ENCODE data around the gene CUBN.

The CUBN gene

DNA sequence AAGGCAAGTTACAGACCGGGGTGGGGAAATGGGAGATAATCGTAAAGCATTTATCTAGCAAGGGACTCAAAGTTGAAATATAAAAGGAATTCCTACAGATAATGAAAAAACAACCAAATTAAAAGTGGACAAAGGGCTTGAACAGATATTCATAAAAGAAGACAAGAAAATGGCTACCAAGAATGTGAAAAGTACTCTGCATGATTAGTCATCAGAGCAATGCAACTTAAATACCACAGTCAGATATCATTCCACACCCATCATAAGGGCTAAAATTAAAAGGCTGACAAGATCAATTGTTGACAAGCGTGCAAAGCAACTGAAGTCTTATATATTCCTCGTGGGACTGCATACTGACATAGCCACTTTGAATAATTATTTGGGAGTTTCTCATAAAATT is 187.7 kb downstream of the CUBN start:
- H3K4me3 ChIP-seq (ENCODE audit: low read depth, low read length) = no peak overlapping the region
- H3K4me1 ChIP-seq (ENCODE audit: control insufficient read depth, insufficient read depth, low read length) = 0 out of 2 replicates have a peak, but pooled peaks cover 3% of the 10 kb centered on the region
- no peak for TF ChIP-seq ZNF214 (tag by site-specific recombination; IDR thresholded peaks at IDR 0.05; ENCODE audit: borderline replicate concordance)
- TF ChIP-seq ZNF10 (tag by site-specific recombination; IDR thresholded peaks at IDR 0.05) = no peak
- no peak for TF ChIP-seq ZNF211 (tag by site-specific recombination; IDR thresholded peaks at IDR 0.05; ENCODE audit: low read depth)
- ChIA-PET POLR2A (no interaction called here), CTCF (no interaction called here)
- no peak overlapping the region for H3K27ac ChIP-seq (ENCODE audit: extremely low read depth, low read depth, low read length)
- H3K36me3 ChIP-seq (ENCODE audit: control insufficient read depth in 2 of 2, insufficient read depth in 1 of 2, low read length in 2 of 2) = no peaks in the 10 kb centered on the region
- no peaks in the 10 kb centered on the region for H3K9me3 ChIP-seq (ENCODE audit: control insufficient read depth, insufficient read depth, low read depth, low read length)

DNA sequence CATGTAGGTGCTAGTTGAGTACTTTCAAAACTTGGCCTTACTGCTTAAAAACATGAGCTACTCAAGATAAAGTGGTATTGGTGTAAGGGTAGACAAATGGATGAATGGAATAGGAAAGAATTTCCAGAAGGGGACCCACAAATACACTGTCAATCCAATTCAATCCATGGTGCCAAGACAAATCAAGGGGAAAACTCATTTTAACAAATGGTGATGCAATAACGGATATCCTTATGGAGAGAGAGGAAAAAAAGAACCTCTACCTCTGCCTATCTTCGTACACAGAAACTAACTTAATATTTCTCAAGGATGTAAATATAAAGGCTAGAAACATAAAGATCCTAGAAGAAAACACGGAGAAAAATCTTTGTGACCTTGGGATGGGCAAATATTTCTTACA is 188.5 kb downstream of the CUBN start:
- no peak overlapping the region for H3K27ac ChIP-seq (ENCODE audit: extremely low read depth, low read depth, low read length)
- H3K9me3 ChIP-seq (ENCODE audit: control insufficient read depth, insufficient read depth, low read depth, low read length) = no peaks in the 10 kb centered on the region
- 0 out of 2 replicates have a peak, but pooled peaks cover 3% of the 10 kb centered on the region for H3K4me1 ChIP-seq (ENCODE audit: control insufficient read depth, insufficient read depth, low read length)
- H3K36me3 ChIP-seq (ENCODE audit: control insufficient read depth in 2 of 2, insufficient read depth in 1 of 2, low read length in 2 of 2) = no peaks in the 10 kb centered on the region
- ChIA-PET CTCF (no interaction called here), POLR2A (no interaction called here)
- H3K4me3 ChIP-seq (ENCODE audit: low read depth, low read length) = no peak overlapping the region
- TF ChIP-seq, protein P1, sequence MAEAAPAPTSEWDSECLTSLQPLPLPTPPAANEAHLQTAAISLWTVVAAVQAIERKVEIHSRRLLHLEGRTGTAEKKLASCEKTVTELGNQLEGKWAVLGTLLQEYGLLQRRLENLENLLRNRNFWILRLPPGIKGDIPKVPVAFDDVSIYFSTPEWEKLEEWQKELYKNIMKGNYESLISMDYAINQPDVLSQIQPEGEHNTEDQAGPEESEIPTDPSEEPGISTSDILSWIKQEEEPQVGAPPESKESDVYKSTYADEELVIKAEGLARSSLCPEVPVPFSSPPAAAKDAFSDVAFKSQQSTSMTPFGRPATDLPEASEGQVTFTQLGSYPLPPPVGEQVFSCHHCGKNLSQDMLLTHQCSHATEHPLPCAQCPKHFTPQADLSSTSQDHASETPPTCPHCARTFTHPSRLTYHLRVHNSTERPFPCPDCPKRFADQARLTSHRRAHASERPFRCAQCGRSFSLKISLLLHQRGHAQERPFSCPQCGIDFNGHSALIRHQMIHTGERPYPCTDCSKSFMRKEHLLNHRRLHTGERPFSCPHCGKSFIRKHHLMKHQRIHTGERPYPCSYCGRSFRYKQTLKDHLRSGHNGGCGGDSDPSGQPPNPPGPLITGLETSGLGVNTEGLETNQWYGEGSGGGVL (tag by site-specific recombination; IDR thresholded peaks at IDR 0.05) = no peak
- TF ChIP-seq ZNF600 (tag by site-specific recombination; IDR thresholded peaks at IDR 0.05) = no peak
- TF ChIP-seq, protein P2, sequence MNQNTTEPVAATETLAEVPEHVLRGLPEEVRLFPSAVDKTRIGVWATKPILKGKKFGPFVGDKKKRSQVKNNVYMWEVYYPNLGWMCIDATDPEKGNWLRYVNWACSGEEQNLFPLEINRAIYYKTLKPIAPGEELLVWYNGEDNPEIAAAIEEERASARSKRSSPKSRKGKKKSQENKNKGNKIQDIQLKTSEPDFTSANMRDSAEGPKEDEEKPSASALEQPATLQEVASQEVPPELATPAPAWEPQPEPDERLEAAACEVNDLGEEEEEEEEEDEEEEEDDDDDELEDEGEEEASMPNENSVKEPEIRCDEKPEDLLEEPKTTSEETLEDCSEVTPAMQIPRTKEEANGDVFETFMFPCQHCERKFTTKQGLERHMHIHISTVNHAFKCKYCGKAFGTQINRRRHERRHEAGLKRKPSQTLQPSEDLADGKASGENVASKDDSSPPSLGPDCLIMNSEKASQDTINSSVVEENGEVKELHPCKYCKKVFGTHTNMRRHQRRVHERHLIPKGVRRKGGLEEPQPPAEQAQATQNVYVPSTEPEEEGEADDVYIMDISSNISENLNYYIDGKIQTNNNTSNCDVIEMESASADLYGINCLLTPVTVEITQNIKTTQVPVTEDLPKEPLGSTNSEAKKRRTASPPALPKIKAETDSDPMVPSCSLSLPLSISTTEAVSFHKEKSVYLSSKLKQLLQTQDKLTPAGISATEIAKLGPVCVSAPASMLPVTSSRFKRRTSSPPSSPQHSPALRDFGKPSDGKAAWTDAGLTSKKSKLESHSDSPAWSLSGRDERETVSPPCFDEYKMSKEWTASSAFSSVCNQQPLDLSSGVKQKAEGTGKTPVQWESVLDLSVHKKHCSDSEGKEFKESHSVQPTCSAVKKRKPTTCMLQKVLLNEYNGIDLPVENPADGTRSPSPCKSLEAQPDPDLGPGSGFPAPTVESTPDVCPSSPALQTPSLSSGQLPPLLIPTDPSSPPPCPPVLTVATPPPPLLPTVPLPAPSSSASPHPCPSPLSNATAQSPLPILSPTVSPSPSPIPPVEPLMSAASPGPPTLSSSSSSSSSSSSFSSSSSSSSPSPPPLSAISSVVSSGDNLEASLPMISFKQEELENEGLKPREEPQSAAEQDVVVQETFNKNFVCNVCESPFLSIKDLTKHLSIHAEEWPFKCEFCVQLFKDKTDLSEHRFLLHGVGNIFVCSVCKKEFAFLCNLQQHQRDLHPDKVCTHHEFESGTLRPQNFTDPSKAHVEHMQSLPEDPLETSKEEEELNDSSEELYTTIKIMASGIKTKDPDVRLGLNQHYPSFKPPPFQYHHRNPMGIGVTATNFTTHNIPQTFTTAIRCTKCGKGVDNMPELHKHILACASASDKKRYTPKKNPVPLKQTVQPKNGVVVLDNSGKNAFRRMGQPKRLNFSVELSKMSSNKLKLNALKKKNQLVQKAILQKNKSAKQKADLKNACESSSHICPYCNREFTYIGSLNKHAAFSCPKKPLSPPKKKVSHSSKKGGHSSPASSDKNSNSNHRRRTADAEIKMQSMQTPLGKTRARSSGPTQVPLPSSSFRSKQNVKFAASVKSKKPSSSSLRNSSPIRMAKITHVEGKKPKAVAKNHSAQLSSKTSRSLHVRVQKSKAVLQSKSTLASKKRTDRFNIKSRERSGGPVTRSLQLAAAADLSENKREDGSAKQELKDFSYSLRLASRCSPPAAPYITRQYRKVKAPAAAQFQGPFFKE (tag by site-specific recombination; IDR thresholded peaks at IDR 0.05; ENCODE audit: borderline replicate concordance) = no peak
- TF ChIP-seq, protein P3, sequence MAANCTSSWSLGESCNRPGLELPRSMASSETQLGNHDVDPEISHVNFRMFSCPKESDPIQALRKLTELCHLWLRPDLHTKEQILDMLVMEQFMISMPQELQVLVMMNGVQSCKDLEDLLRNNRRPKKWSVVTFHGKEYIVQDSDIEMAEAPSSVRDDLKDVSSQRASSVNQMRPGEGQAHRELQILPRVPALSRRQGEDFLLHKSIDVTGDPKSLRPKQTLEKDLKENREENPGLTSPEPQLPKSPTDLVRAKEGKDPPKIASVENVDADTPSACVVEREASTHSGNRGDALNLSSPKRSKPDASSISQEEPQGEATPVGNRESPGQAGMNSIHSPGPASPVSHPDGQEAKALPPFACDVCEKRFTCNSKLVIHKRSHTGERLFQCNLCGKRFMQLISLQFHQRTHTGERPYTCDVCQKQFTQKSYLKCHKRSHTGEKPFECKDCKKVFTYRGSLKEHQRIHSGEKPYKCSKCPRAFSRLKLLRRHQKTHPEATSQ (tag by site-specific recombination; IDR thresholded peaks at IDR 0.05) = no peak
- no peak for TF ChIP-seq ZNF394 (tag by site-specific recombination; IDR thresholded peaks at IDR 0.05; ENCODE audit: borderline replicate concordance)
- TF ChIP-seq, protein P4, sequence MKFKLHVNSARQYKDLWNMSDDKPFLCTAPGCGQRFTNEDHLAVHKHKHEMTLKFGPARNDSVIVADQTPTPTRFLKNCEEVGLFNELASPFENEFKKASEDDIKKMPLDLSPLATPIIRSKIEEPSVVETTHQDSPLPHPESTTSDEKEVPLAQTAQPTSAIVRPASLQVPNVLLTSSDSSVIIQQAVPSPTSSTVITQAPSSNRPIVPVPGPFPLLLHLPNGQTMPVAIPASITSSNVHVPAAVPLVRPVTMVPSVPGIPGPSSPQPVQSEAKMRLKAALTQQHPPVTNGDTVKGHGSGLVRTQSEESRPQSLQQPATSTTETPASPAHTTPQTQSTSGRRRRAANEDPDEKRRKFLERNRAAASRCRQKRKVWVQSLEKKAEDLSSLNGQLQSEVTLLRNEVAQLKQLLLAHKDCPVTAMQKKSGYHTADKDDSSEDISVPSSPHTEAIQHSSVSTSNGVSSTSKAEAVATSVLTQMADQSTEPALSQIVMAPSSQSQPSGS (tag by site-specific recombination; IDR thresholded peaks at IDR 0.05; ENCODE audit: low read depth) = no peak
- TF ChIP-seq, protein P5, sequence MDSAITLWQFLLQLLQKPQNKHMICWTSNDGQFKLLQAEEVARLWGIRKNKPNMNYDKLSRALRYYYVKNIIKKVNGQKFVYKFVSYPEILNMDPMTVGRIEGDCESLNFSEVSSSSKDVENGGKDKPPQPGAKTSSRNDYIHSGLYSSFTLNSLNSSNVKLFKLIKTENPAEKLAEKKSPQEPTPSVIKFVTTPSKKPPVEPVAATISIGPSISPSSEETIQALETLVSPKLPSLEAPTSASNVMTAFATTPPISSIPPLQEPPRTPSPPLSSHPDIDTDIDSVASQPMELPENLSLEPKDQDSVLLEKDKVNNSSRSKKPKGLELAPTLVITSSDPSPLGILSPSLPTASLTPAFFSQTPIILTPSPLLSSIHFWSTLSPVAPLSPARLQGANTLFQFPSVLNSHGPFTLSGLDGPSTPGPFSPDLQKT (IDR thresholded peaks at IDR 0.05; ENCODE audit: borderline replicate concordance, low read depth, low read length) = no peak
- TF ChIP-seq ZNF311 (tag by site-specific recombination; IDR thresholded peaks at IDR 0.05; ENCODE audit: borderline replicate concordance) = no peak
- no peak for TF ChIP-seq OSR2 (tag by site-specific recombination; IDR thresholded peaks at IDR 0.05)
- TF ChIP-seq ZSCAN30 (tag by site-specific recombination; IDR thresholded peaks at IDR 0.05) = no peak
- TF ChIP-seq, protein P6, sequence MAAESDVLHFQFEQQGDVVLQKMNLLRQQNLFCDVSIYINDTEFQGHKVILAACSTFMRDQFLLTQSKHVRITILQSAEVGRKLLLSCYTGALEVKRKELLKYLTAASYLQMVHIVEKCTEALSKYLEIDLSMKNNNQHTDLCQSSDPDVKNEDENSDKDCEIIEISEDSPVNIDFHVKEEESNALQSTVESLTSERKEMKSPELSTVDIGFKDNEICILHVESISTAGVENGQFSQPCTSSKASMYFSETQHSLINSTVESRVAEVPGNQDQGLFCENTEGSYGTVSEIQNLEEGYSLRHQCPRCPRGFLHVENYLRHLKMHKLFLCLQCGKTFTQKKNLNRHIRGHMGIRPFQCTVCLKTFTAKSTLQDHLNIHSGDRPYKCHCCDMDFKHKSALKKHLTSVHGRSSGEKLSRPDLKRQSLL (tag by site-specific recombination; IDR thresholded peaks at IDR 0.05) = no peak
- TF ChIP-seq, protein P7, sequence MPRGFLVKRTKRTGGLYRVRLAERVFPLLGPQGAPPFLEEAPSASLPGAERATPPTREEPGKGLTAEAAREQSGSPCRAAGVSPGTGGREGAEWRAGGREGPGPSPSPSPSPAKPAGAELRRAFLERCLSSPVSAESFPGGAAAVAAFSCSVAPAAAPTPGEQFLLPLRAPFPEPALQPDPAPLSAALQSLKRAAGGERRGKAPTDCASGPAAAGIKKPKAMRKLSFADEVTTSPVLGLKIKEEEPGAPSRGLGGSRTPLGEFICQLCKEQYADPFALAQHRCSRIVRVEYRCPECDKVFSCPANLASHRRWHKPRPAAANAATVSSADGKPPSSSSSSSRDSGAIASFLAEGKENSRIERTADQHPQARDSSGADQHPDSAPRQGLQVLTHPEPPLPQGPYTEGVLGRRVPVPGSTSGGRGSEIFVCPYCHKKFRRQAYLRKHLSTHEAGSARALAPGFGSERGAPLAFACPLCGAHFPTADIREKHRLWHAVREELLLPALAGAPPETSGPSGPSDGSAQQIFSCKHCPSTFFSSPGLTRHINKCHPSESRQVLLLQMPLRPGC (tag by site-specific recombination; IDR thresholded peaks at IDR 0.05) = no peak
- TF ChIP-seq, protein P8, sequence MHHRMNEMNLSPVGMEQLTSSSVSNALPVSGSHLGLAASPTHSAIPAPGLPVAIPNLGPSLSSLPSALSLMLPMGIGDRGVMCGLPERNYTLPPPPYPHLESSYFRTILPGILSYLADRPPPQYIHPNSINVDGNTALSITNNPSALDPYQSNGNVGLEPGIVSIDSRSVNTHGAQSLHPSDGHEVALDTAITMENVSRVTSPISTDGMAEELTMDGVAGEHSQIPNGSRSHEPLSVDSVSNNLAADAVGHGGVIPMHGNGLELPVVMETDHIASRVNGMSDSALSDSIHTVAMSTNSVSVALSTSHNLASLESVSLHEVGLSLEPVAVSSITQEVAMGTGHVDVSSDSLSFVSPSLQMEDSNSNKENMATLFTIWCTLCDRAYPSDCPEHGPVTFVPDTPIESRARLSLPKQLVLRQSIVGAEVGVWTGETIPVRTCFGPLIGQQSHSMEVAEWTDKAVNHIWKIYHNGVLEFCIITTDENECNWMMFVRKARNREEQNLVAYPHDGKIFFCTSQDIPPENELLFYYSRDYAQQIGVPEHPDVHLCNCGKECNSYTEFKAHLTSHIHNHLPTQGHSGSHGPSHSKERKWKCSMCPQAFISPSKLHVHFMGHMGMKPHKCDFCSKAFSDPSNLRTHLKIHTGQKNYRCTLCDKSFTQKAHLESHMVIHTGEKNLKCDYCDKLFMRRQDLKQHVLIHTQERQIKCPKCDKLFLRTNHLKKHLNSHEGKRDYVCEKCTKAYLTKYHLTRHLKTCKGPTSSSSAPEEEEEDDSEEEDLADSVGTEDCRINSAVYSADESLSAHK (tag by site-specific recombination; IDR thresholded peaks at IDR 0.05) = no peak
